SK-N-SH (cell line): Measurements from ENCODE around the gene IKZF4. TPM values are rescaled to one million over a fixed set of nuclear protein-coding genes. Genes with fewer than 3 reads are reported as not detected.

ENCODE experiments used
- CTCF ChIA-PET: fragments of 300-600, 350-600 bp; formaldehyde crosslinking; extraction: SDS; loops from one replicate; lab custom pipeline; 2021; lab: Yijun Ruan, JAX
- POLR2A ChIA-PET: fragments of 350-600 bp; sonication (Branson Sonifier 250); formaldehyde crosslinking; extraction: SDS; loops from one replicate; lab custom pipeline; 2020; ENCODE audit warnings: antibody characterized with exemption, inconsistent platforms; lab: Yijun Ruan, JAX
- DNase-seq: peaks from one replicate; pipeline ENCODE4 v3.0.0; 2012
- H2AFZ ChIP-seq: fragments of 200-600 bp; sonication (generic); 2 replicates; pipeline ENCODE4 v1.8.1; 2016; ENCODE audit warnings: antibody characterized with exemption, mild to moderate bottlenecking, low read depth
- H3F3A ChIP-seq: fragments of 200-600 bp; sonication (generic); replicated peaks from 2 replicates; pipeline ENCODE3; 2016; ENCODE audit warnings: antibody characterized with exemption, mild to moderate bottlenecking; ENCODE audit not compliant: insufficient read depth
- H3K27ac ChIP-seq, 2 experiments: fragments of 200-500 bp in 1 of 2; fragments of 200-600 bp in 1 of 2; sonication (Bioruptor generic) in 1 of 2; sonication (generic), shearing (Covaris generic) in 1 of 2; 2 replicates each; pipeline versions ENCODE4 v1.5.1 to v1.6.1; 2014 to 2016; ENCODE audit warnings: low read depth in 2 of 2, inconsistent platforms in 1 of 2, low read length in 1 of 2, mild to moderate bottlenecking in 1 of 2, mixed read lengths in 1 of 2
- H3K27me3 ChIP-seq: fragments of 200-600 bp; sonication (generic), shearing (Covaris generic); 2 replicates; pipeline ENCODE4 v1.6.1; 2016; ENCODE audit warnings: mixed run types; ENCODE audit not compliant: insufficient read depth
- H3K36me3 ChIP-seq, 2 experiments: fragments of 200-500 bp in 1 of 2; fragments of 200-600 bp in 1 of 2; sonication (Bioruptor generic) in 1 of 2; sonication (generic) in 1 of 2; replicated peaks in 1 of 2; 2 replicates each; pipeline versions ENCODE3 to v1.5.1; 2014 to 2016; ENCODE audit warnings: low read length in 1 of 2, mild to moderate bottlenecking in 1 of 2; ENCODE audit not compliant: insufficient read depth in 2 of 2, control insufficient read depth in 1 of 2
- H3K4me1 ChIP-seq, 2 experiments: fragments of 200-500 bp in 1 of 2; fragments of 200-600 bp in 1 of 2; sonication (Bioruptor generic) in 1 of 2; sonication (generic), shearing (Covaris generic) in 1 of 2; 2 replicates each; pipeline versions ENCODE4 v1.5.1 to v1.6.1; 2014 to 2016; ENCODE audit warnings: low read depth in 1 of 2, low read length in 1 of 2, mixed run types in 1 of 2; ENCODE audit not compliant: insufficient read depth in 2 of 2, control insufficient read depth in 1 of 2
- H3K4me2 ChIP-seq: fragments of 200-600 bp; sonication (generic), shearing (Covaris generic); 2 replicates; pipeline ENCODE4 v1.6.1; 2017; ENCODE audit warnings: mixed run types
- H3K4me3 ChIP-seq, 2 experiments: fragments of 200-500 bp in 1 of 2; fragments of 200-600 bp in 1 of 2; sonication (Bioruptor generic) in 1 of 2; sonication (generic), shearing (Covaris generic) in 1 of 2; 2 replicates each; pipeline versions ENCODE4 v1.5.1 to v1.8.1; 2014 to 2016; ENCODE audit warnings: low read depth in 2 of 2, inconsistent platforms in 1 of 2, low read length in 1 of 2, mild to moderate bottlenecking in 1 of 2, mixed read lengths in 1 of 2, moderate library complexity in 1 of 2
- H3K79me2 ChIP-seq: fragments of 200-600 bp; sonication (generic); 2 replicates; pipeline ENCODE4 v1.8.1; 2017; ENCODE audit warnings: mild to moderate bottlenecking; ENCODE audit not compliant: insufficient read depth
- H3K9ac ChIP-seq: fragments of 200-600 bp; sonication (generic); 2 replicates; pipeline ENCODE4 v1.6.1; 2017; ENCODE audit warnings: mixed run types
- H3K9me2 ChIP-seq: fragments of 200-600 bp; sonication (generic); 2 replicates; pipeline ENCODE4 v1.6.1; 2017; ENCODE audit warnings: mixed run types
- H3K9me3 ChIP-seq: fragments of 200-600 bp; sonication (generic); 2 replicates; pipeline ENCODE4 v1.6.1; 2017; ENCODE audit warnings: mixed run types, mild to moderate bottlenecking, moderate library complexity
- H4K20me1 ChIP-seq: fragments of 200-600 bp; sonication (generic); 2 replicates; pipeline ENCODE4 v1.6.1; 2017; ENCODE audit warnings: mild to moderate bottlenecking, mixed run types; ENCODE audit not compliant: insufficient read depth
- CTCF ChIP-seq: fragments of 200-600 bp; sonication (generic); IDR thresholded peaks from 2 replicates; pipeline ENCODE4 v1.6.1; 2017; ENCODE audit warnings: antibody characterized with exemption, mild to moderate bottlenecking, moderate library complexity
- ELF1 ChIP-seq: IDR thresholded peaks from 2 replicates; pipeline ENCODE4 v1.4.0; 2012
- EP300 ChIP-seq, 2 experiments: IDR thresholded peaks; 2 replicates each; pipeline versions ENCODE4 v1.4.0 to v1.6.1; 2012; ENCODE audit warnings: borderline replicate concordance in 1 of 2, low read depth in 1 of 2, low read length in 1 of 2
- EZH2phosphoT487 ChIP-seq: fragments of 200-600 bp; sonication (generic); IDR thresholded peaks from 2 replicates; pipeline ENCODE4 v1.6.1; 2017; ENCODE audit warnings: low read depth, mixed run types, mild to moderate bottlenecking, antibody characterized with exemption, moderate library complexity, borderline replicate concordance
- FOSL2 ChIP-seq: IDR thresholded peaks from 2 replicates; pipeline ENCODE4 v1.4.0; 2012; ENCODE audit warnings: low read depth, mild to moderate bottlenecking, moderate library complexity, borderline replicate concordance
- GATA2 ChIP-seq: sonication (generic); formaldehyde crosslinking; IDR thresholded peaks from 2 replicates; pipeline ENCODE4 v1.5.0; 2020; ENCODE audit warnings: mild to moderate bottlenecking, missing genetic modification reagents
- IRF3 ChIP-seq: fragments of 150-350 bp; IDR thresholded peaks from 2 replicates; pipeline ENCODE4 v1.6.1; 2016; ENCODE audit warnings: mild to moderate bottlenecking, low read depth, low read length
- JUND ChIP-seq: IDR thresholded peaks from 2 replicates; pipeline ENCODE4 v1.4.0; 2012
- MAX ChIP-seq: IDR thresholded peaks from 2 replicates; pipeline ENCODE4 v1.4.0; 2012; ENCODE audit warnings: low read depth
- NRF1 ChIP-seq: IDR thresholded peaks from 2 replicates; pipeline ENCODE4 v1.6.1; 2012; ENCODE audit warnings: low read depth, mild to moderate bottlenecking, low read length
- RAD21 ChIP-seq: IDR thresholded peaks from 2 replicates; pipeline ENCODE4 v1.6.1; 2012; ENCODE audit warnings: mild to moderate bottlenecking, low read length
- RFX5 ChIP-seq: IDR thresholded peaks from 2 replicates; pipeline ENCODE4 v1.6.1; 2012; ENCODE audit warnings: mild to moderate bottlenecking, improper control_type of control experiment, low read length
- RXRA ChIP-seq: IDR thresholded peaks from 2 replicates; pipeline ENCODE4 v1.4.0; 2012; ENCODE audit warnings: low read depth, mild to moderate bottlenecking, borderline replicate concordance
- SIN3A ChIP-seq: IDR thresholded peaks from 2 replicates; pipeline ENCODE4 v1.6.1; 2012; ENCODE audit warnings: low read depth, mild to moderate bottlenecking, low read length, moderate library complexity, borderline replicate concordance
- SMC3 ChIP-seq: IDR thresholded peaks from 2 replicates; pipeline ENCODE4 v1.6.1; 2012; ENCODE audit warnings: low read depth, low read length, improper control_type of control experiment
- TAF1 ChIP-seq: IDR thresholded peaks from 2 replicates; pipeline ENCODE4 v1.6.1; 2012; ENCODE audit warnings: low read depth, mild to moderate bottlenecking, low read length, moderate library complexity, borderline replicate concordance
- YY1 ChIP-seq: IDR thresholded peaks from 2 replicates; pipeline ENCODE4 v1.4.0; 2012; ENCODE audit warnings: low read depth, mild to moderate bottlenecking
- WGBS: methylation state at CpG from one replicate; pipeline ENCODE4 v1.1.6; 2017; ENCODE audit warnings: low lambda C conversion rate; 5-methylcytosine and 5-hydroxymethylcytosine counted together
- polyA plus RNA-seq, 3 experiments: library from polyadenylated mRNA; depleted of rRNA; stranded (reverse); fragments of >200 nt; gene quantifications; 2 replicates each; pipeline ENCODE4 v1.2.3, GENCODE V29; 2012

The IKZF4 gene
- polyA plus RNA-seq, 1 of the 3 experiments (the other 2 are of a cell fraction), result 3.9 TPM

GRCh38 chr12:56061982-56062381, 41.1 kb downstream of the IKZF4 start:
- Histone ChIP-seq H3K79me2 (no peaks in the 10 kb centered on the region), H3F3A (peaks cover 9% of the 10 kb centered on the region), H2AFZ (no peak overlapping the region; the same call in 1 of the 2 replicates), H3K27ac (no peak overlapping the region), H4K20me1 (no peaks in the 10 kb centered on the region), H3K4me2 (no peak overlapping the region), H3K4me1 (0 out of 4 replicates have a peak, but pooled peaks cover 0 to 4% of the 10 kb centered on the region in 2 experiments), H3K27me3 (no peaks in the 10 kb centered on the region), H3K9ac (no peak overlapping the region), H3K4me3 (no peak overlapping the region), H3K9me3 (no peaks in the 10 kb centered on the region), H3K9me2 (no peaks in the 10 kb centered on the region), H3K36me3 (no peaks in the 10 kb centered on the region)
- 52% methylated on average over 5 of the region's 5 CpGs for WGBS
- CTCF ChIA-PET, result interaction anchor here (2.5 to 3.7 kb wide), 2 partner anchors 15 to 18 kb away, joined by 13 to 14 read pairs; partner anchors contain the start of gene ERBB3
- POLR2A ChIA-PET, result no interaction called here
- no peak for TF ChIP-seq NRF1
- TF ChIP-seq RAD21, result no peak
- no peak for TF ChIP-seq CTCF
- no peak for TF ChIP-seq YY1
- TF ChIP-seq ELF1, result no peak
- TF ChIP-seq GATA2 (CRISPR knock-in tag), result no peak
- TF ChIP-seq TAF1, result no peak
- no peak for TF ChIP-seq RFX5
- no peak for TF ChIP-seq JUND
- no peak for TF ChIP-seq FOSL2
- no peak for DNase-seq

- no peak overlapping the region for H3K4me2 ChIP-seq
Measured at GRCh38 chr12:56062996-56063395, 42.2 kb downstream of the IKZF4 start.

More at GRCh38 chr12:56062996-56063395, 42.2 kb downstream of the IKZF4 start:
- CTCF ChIA-PET, result interaction anchor here (2.5 to 3.7 kb wide), 2 partner anchors 16 to 17 kb away, joined by 13 to 14 read pairs; partner anchors contain the start of gene ERBB3
- Histone ChIP-seq H2AFZ (peak overlapping the region; percentile 68; the same call in 1 of the 2 replicates), H3K36me3 (no peaks in the 10 kb centered on the region), H3K4me1 (0 out of 4 replicates have a peak, but pooled peaks cover 0 to 4% of the 10 kb centered on the region in 2 experiments), H3K9me2 (no peaks in the 10 kb centered on the region), H3K27ac (peak overlapping the region in 1 of 2 experiments; percentile 3; a peak in 1 of 4 replicates), H3K4me3 (no peak overlapping the region; a peak in 1 of 4 replicates), H3K79me2 (no peaks in the 10 kb centered on the region), H3K9me3 (no peaks in the 10 kb centered on the region), H3F3A (peaks cover 9% of the 10 kb centered on the region), H4K20me1 (no peaks in the 10 kb centered on the region), H3K9ac (no peak overlapping the region), H3K27me3 (no peaks in the 10 kb centered on the region)
- TF ChIP-seq EP300 (IDR thresholded peaks at IDR 0.05; ENCODE audit: borderline replicate concordance in 1 of 2, low read depth in 1 of 2, low read length in 1 of 2) (no peak), SIN3A (no peak), CTCF (no peak), ELF1 (no peak), YY1 (no peak), GATA2 (CRISPR knock-in tag) (no peak), SMC3 (no peak), EZH2phosphoT487 (no peak), MAX (no peak), RXRA (no peak), IRF3 (no peak)
- POLR2A ChIA-PET, result no interaction called here
- no peak for DNase-seq
